AG04449 (cell line): ENCODE data around the gene CCNQ.

Experiments
- CTCF ChIA-PET: fragments of 350-600 bp; formaldehyde crosslinking; extraction: SDS; loops from one replicate; lab custom pipeline; 2021; ENCODE audit warnings: antibody characterized with exemption; lab: Yijun Ruan, JAX
- POLR2A ChIA-PET: fragments of 400-600, 350-600 bp; formaldehyde crosslinking; extraction: SDS; loops from one replicate; lab custom pipeline; 2020; ENCODE audit warnings: antibody characterized with exemption, inconsistent platforms; lab: Yijun Ruan, JAX
- DNase-seq: peaks from one replicate; pipeline ENCODE4 v3.0.0-alpha.2; 2010; ENCODE audit warnings: low read depth, low spot score
- H3K4me3 ChIP-seq: 2 replicates; pipeline ENCODE4 v1.5.1; 2011; ENCODE audit warnings: low read depth, mild to moderate bottlenecking, control low read depth, low read length
- CTCF ChIP-seq: IDR thresholded peaks from one replicate; pipeline ENCODE4 v1.5.1; 2011; ENCODE audit warnings: mild to moderate bottlenecking, moderate library complexity, low read length, control low read depth, inconsistent platforms; ENCODE audit not compliant: insufficient read depth; ENCODE audit errors: missing control alignments

CCNQ gene

GRCh38 chrX:153634236-153634635 is 35.3 kb upstream of the CCNQ start:
- POLR2A ChIA-PET: no interaction called here

GRCh38 chrX:153633607-153634180 is 34.8 kb upstream of the CCNQ start:
- H3K4me3 ChIP-seq: no peak overlapping the region
- no peak for DNase-seq
- no peak for TF ChIP-seq CTCF
- CTCF ChIA-PET: no interaction called here
- POLR2A ChIA-PET: no interaction called here

More at GRCh38 chrX:153634236-153634635, 35.3 kb upstream of the CCNQ start:
- no peak for TF ChIP-seq CTCF
- no peak overlapping the region for H3K4me3 ChIP-seq
- CTCF ChIA-PET: no interaction called here
- no peak for DNase-seq

- no peak overlapping the region for H3K4me3 ChIP-seq
- TF ChIP-seq CTCF: no peak
- DNase-seq: no peak
- ChIA-PET POLR2A (no interaction called here), CTCF (no interaction called here)
These were observed 34.1 kb upstream of the CCNQ start for GRCh38 chrX:153633048-153633447.

GRCh38 chrX:153632595-153632946 is 33.6 kb upstream of the CCNQ start:
- CTCF ChIA-PET: interaction anchor here (1.6 kb wide), 1 partner anchor 10 kb away, joined by 6 read pairs; no protein-coding TSS in a partner anchor

GRCh38 chrX:153631907-153632594 is 33.1 kb upstream of the CCNQ start:
- ChIA-PET CTCF (interaction anchor here (1.1 to 2.7 kb wide), 4 partner anchors 11 to 37 kb away, joined by 3 to 13 read pairs (median 6); no protein-coding TSS in a partner anchor), POLR2A (no interaction called here)
- DNase-seq: no peak
- TF ChIP-seq CTCF: no peak
- H3K4me3 ChIP-seq: no peak overlapping the region

More at GRCh38 chrX:153632595-153632946, 33.6 kb upstream of the CCNQ start:
- H3K4me3 ChIP-seq: no peak overlapping the region
- POLR2A ChIA-PET: no interaction called here
- TF ChIP-seq CTCF: no peak
- no peak for DNase-seq

- ChIA-PET CTCF (interaction anchor here (1.1 to 2.7 kb wide), 4 partner anchors 12 to 38 kb away, joined by 3 to 13 read pairs (median 6); no protein-coding TSS in a partner anchor), POLR2A (no interaction called here)
These were observed 32.4 kb upstream of the CCNQ start for GRCh38 chrX:153631346-153631745.

More at GRCh38 chrX:153631346-153631745, 32.4 kb upstream of the CCNQ start:
- no peak for DNase-seq
- TF ChIP-seq CTCF: no peak
- no peak overlapping the region for H3K4me3 ChIP-seq
